ENCODE measurements around the gene FXYD6. TPM values are rescaled to one million over a fixed set of nuclear protein-coding genes. Genes with fewer than 3 reads are reported as not detected.
A peak's percentile ranks its signal among the peaks of the same experiment; 100 is the strongest.
"Not testable (repeated sequence)": the region's sequence is repeated elsewhere in the genome, so short reads cannot be mapped to it uniquely, and the experiment has no call there.

FXYD6 gene, protein sequence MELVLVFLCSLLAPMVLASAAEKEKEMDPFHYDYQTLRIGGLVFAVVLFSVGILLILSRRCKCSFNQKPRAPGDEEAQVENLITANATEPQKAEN
- 100 to 1,000 TPM; 191 to 439 TPM for total RNA-seq
- polyA plus RNA-seq (ENCODE audit: insufficient read depth, low read depth, low replicate concordance) = 186 TPM
- long read RNA-seq, donor 1, transcript FXYD6-204 (8 exons, 2,171 nt) = major isoform, 160 of 231 reads
- long read RNA-seq, donor 1, transcript FXYD6-209 (9 exons, 579 nt) = minor isoform, 5 of 231 reads
- long read RNA-seq, donor 1, transcript FXYD6-212 (7 exons, 656 nt) = minor isoform, 10 of 231 reads
- long read RNA-seq, donor 1, partial matches to known transcripts = 44 of 231 reads
- long read RNA-seq, donor 1, other reads (novel, unspliced or antisense) = 9 of 231 reads
- long read RNA-seq, donor 2, transcript FXYD6-204 (8 exons, 2,171 nt) = major isoform, 107 of 159 reads
- long read RNA-seq, donor 2, partial matches to known transcripts = 38 of 159 reads
- long read RNA-seq, donor 2, other reads (novel, unspliced or antisense) = 5 of 159 reads

DNA sequence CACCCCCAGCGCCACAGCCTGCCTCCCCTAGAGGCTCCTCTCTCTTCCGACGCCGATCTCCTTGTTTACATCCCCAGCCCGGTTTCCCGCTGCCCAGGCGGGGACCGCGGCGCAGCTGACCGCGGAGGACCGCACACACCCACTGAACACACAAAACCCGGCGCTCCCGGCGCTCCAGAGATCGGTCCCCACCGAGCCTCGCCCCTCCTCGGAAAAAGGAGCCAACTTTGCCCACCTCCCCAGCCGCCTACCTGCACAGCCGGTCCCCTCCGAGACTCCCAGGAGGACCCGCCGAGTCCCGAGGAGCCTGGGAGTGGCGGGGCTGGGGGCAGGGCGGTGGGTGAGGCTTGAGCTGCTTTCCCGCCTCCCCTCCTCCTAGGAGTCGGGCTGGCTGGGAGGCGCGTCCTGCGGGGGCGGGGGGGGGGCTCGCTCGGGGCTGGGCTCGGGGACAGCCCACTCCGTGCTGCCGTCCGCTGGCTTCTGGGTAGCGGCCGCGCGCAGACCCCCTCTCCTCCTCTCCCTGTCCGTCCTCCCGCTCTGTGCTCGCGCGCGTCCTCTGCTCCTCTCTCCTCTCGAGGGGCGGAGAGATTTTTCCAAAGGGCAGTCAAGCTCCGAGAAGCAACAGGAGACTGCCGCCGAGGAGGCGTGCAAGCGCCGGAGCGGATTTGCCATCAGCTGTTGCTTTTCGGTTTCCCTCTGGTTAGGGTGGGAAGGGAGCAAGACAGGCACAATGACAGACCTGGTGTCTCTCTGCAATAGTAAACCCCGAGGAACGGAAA lies at the start of gene FXYD6:
FXYD6 (minus strand) TSS at position 318 of the 779 bp plus-strand sequence. CDS start 33,882 bp downstream, outside the sequence.
- Histone ChIP-seq H3K36me3 (ENCODE audit: low read depth, missing control alignments) (no peaks in the 10 kb centered on the region), H3K4me1 (peaks cover 44% of the 10 kb centered on the region), H3K9me3 (no peaks in the 10 kb centered on the region), H3K4me3 (peak within 1 kb of the TSS; percentile 54 to 85), H3K27ac (peak within 1 kb of the TSS; percentile 85 to 92), H3K27me3 (no peaks in the 10 kb centered on the region)
- intact Hi-C loops (cut with DNase I; ENCODE audit: low total_unique reads) = no loop called here
- TF ChIP-seq, protein P1, sequence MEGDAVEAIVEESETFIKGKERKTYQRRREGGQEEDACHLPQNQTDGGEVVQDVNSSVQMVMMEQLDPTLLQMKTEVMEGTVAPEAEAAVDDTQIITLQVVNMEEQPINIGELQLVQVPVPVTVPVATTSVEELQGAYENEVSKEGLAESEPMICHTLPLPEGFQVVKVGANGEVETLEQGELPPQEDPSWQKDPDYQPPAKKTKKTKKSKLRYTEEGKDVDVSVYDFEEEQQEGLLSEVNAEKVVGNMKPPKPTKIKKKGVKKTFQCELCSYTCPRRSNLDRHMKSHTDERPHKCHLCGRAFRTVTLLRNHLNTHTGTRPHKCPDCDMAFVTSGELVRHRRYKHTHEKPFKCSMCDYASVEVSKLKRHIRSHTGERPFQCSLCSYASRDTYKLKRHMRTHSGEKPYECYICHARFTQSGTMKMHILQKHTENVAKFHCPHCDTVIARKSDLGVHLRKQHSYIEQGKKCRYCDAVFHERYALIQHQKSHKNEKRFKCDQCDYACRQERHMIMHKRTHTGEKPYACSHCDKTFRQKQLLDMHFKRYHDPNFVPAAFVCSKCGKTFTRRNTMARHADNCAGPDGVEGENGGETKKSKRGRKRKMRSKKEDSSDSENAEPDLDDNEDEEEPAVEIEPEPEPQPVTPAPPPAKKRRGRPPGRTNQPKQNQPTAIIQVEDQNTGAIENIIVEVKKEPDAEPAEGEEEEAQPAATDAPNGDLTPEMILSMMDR (IDR thresholded peaks at IDR 0.05) = no peak
- DNase-seq = peak; percentile 88
- 1 to 2% methylated on average over 34 to 59 of the region's 63 CpGs for WGBS, 2 donors

DNA sequence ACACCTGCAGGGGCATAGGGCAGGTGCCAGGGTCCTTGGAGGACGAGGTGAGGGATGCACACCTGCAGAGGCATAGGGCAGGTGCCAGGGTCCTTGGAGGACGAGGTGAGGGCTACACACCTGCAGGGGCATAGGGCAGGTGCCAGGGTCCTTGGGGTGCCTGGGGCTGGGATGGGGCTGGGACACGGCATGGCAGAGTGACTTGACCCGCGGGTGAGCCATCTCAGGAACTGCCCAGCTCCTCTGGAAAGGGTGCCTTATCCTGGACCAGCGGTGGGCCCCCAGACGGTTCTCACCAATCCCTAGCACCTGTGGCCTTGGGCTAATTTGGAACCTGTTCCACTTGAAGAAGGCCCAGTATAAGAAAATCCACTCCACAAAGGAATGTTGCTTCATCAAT lies 49.7 kb upstream of the FXYD6 start:
- H3K9me3 ChIP-seq; H3K4me1 ChIP-seq; H3K36me3 ChIP-seq (ENCODE audit: low read depth, missing control alignments); DNase-seq; H3K4me3 ChIP-seq; intact Hi-C loops (cut with DNase I; ENCODE audit: low total_unique reads); H3K27me3 ChIP-seq; H3K27ac ChIP-seq: not testable (repeated sequence)
- WGBS, 2 donors = 84 to 86% methylated on average over 7 of the region's 7 CpGs

DNA sequence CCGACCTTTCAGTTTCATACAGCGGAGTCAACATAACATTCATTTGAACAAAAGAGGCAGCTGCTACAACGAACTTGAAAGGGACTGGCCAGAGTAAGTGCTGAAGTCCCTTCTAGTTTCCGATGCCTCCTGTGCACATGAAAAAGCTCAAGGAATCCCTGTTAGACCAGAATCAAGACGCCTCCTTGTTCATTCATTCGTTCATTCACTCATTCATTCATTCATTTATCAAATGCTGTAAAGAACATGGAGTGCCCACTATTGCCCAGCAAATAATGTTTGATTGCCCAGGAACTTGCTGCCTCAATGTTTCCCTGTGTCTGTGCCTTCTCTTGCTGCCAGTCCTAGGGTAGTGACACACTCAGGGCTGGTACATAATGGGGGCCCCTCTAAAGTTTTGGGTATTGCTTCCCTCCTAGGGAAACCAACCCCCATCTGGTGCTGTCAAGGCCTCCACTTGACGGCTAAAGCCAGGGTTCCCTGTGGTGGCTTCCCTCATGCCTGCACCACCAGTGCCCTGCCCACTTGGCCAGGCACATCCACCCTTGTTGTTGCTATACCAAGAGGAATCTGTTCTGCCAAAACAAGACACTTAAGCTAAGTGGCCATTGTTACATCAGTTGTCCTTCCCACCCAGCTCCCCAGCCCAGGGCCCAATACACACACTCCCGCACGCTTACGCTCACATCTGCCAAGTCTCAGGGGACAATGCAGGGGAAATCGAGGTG lies 48.9 kb upstream of the FXYD6 start:
- Histone ChIP-seq H3K4me1 (no peaks in the 10 kb centered on the region), H3K27ac (no peak overlapping the region), H3K27me3 (no peaks in the 10 kb centered on the region), H3K4me3 (no peak overlapping the region), H3K36me3 (ENCODE audit: low read depth, missing control alignments) (no peaks in the 10 kb centered on the region), H3K9me3 (no peaks in the 10 kb centered on the region)
- intact Hi-C loops (cut with DNase I; ENCODE audit: low total_unique reads) = no loop called here
- TF ChIP-seq, protein P1 (IDR thresholded peaks at IDR 0.05) = no peak
- TF ChIP-seq POLR2A (IDR thresholded peaks at IDR 0.05) = no peak
- DNase-seq = no peak
- WGBS, 2 donors = 90% methylated on average over 11 of the region's 11 CpGs

DNA sequence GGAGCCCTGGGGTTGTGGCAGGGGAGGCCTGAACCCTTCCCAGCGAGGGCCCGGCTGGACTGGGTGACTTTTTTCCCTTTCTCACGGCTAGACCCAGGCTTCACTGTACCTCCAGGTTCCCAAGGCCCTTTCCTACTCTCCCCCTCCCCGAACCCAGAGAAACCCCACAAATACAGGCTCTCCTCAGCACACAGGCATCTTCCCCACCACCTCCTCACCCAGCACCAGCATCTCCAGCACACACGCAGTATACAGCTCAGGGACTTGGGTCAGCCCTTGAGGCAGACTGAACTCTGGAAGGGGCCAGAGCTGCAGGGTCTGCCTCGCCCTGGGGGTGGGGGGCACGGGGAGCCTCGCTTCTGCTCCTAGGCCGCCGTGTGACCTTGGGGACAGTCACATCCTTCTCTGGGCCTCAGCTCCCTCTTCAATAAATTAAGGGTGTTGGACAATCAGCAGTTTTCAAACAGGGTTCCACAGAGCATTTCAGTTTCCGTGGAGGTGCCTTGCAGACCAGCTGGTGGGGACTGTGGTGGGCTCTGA lies 48.2 kb upstream of the FXYD6 start:
- 88 to 96% methylated on average over 6 to 11 of the region's 11 CpGs for WGBS, 2 donors
- H3K27ac ChIP-seq = no peak overlapping the region
- DNase-seq = no peak
- intact Hi-C loops (cut with DNase I; ENCODE audit: low total_unique reads) = no loop called here
- H3K27me3 ChIP-seq = no peaks in the 10 kb centered on the region
- no peak overlapping the region for H3K4me3 ChIP-seq
- H3K9me3 ChIP-seq = no peaks in the 10 kb centered on the region
- no peaks in the 10 kb centered on the region for H3K36me3 ChIP-seq (ENCODE audit: low read depth, missing control alignments)
- TF ChIP-seq, protein P1 (IDR thresholded peaks at IDR 0.05) = no peak
- TF ChIP-seq POLR2A (IDR thresholded peaks at IDR 0.05) = no peak
- no peaks in the 10 kb centered on the region for H3K4me1 ChIP-seq

All from testis (tissue), 5 donors.